OCI-LY1 (cell line): ENCODE measurements around the gene GALNT18.

Experiments
- H2AFZ ChIP-seq: fragments of 200-600 bp; sonication (generic), shearing (Covaris generic); 2 replicates; pipeline ENCODE4 v1.6.0; 2014; ENCODE audit warnings: antibody characterized with exemption, mild to moderate bottlenecking, low read length
- H3F3A ChIP-seq: fragments of 200-600 bp; sonication (generic), shearing (Covaris generic); 2 replicates; pipeline ENCODE4 v1.6.0; 2014; ENCODE audit warnings: mild to moderate bottlenecking, antibody characterized with exemption, low read length, moderate library complexity; ENCODE audit not compliant: insufficient read depth
- H3K27ac ChIP-seq: fragments of 200-600 bp; sonication (generic); 2 replicates; pipeline ENCODE4 v1.5.1; 2014; ENCODE audit warnings: low read length, mixed run types, mild to moderate bottlenecking, low read depth; ENCODE audit not compliant: poor library complexity, severe bottlenecking
- H3K27me3 ChIP-seq: fragments of 200-600 bp; sonication (generic); 2 replicates; pipeline ENCODE4 v1.6.0; 2014; ENCODE audit warnings: antibody characterized with exemption, mild to moderate bottlenecking, low read length, moderate library complexity; ENCODE audit not compliant: insufficient read depth
- H3K36me3 ChIP-seq: fragments of 200-600 bp; sonication (generic); 2 replicates; pipeline ENCODE4 v1.6.1; 2014; ENCODE audit warnings: mild to moderate bottlenecking, antibody characterized with exemption, low read length, moderate library complexity, mixed read lengths; ENCODE audit not compliant: insufficient read depth
- H3K4me1 ChIP-seq: fragments of 200-600 bp; sonication (generic); 2 replicates; pipeline ENCODE4 v1.5.1; 2014; ENCODE audit warnings: mild to moderate bottlenecking, low read length, moderate library complexity; ENCODE audit not compliant: insufficient read depth, severe bottlenecking
- H3K4me2 ChIP-seq: fragments of 200-600 bp; sonication (generic), shearing (Covaris generic); 2 replicates; pipeline ENCODE4 v1.6.1; 2014; ENCODE audit warnings: low read length
- H3K4me3 ChIP-seq: fragments of 200-600 bp; sonication (generic); 2 replicates; pipeline ENCODE4 v1.5.1; 2014; ENCODE audit warnings: low read length, low read depth, mild to moderate bottlenecking, mixed read lengths; ENCODE audit not compliant: poor library complexity, severe bottlenecking
- H3K79me2 ChIP-seq: fragments of 200-600 bp; shearing (Covaris generic); 2 replicates; pipeline ENCODE4 v1.6.1; 2016; ENCODE audit warnings: mixed run types, low read length, mixed read lengths; ENCODE audit not compliant: insufficient read depth
- H3K9ac ChIP-seq: fragments of 200-600 bp; sonication (generic), shearing (Covaris generic); 2 replicates; pipeline ENCODE4 v1.6.1; 2014; ENCODE audit warnings: mild to moderate bottlenecking, low read length, mixed read lengths
- H3K9me2 ChIP-seq: fragments of 200-600 bp; sonication (generic), shearing (Covaris generic); 2 replicates; pipeline ENCODE4 v1.6.1; 2014; ENCODE audit warnings: low read depth, mild to moderate bottlenecking, low read length, mixed read lengths
- H3K9me3 ChIP-seq: fragments of 200-600 bp; shearing (Covaris generic); 2 replicates; pipeline ENCODE4 v1.6.1; 2014; ENCODE audit warnings: low read length, mixed read lengths
- H4K20me1 ChIP-seq: fragments of 200-600 bp; sonication (generic), shearing (Covaris generic); 2 replicates; pipeline ENCODE4 v1.6.0; 2016; ENCODE audit warnings: mild to moderate bottlenecking, low read length; ENCODE audit not compliant: insufficient read depth
- EZH2 ChIP-seq: fragments of 200-600 bp; sonication (generic), shearing (Covaris generic); IDR thresholded peaks from 2 replicates; pipeline ENCODE4 v1.8.0; 2017; ENCODE audit warnings: borderline replicate concordance, mixed run types, mild to moderate bottlenecking, antibody characterized with exemption, low read length, moderate library complexity, mixed read lengths
- TF ChIP-seq, protein P1 (sequence below): fragments of 200-600 bp; sonication (generic), shearing (Covaris generic); IDR thresholded peaks from 2 replicates; pipeline ENCODE4 v1.5.1; 2017; ENCODE audit warnings: mild to moderate bottlenecking, antibody characterized with exemption, low read length, moderate library complexity, mixed read lengths

Gene GALNT18

DNA sequence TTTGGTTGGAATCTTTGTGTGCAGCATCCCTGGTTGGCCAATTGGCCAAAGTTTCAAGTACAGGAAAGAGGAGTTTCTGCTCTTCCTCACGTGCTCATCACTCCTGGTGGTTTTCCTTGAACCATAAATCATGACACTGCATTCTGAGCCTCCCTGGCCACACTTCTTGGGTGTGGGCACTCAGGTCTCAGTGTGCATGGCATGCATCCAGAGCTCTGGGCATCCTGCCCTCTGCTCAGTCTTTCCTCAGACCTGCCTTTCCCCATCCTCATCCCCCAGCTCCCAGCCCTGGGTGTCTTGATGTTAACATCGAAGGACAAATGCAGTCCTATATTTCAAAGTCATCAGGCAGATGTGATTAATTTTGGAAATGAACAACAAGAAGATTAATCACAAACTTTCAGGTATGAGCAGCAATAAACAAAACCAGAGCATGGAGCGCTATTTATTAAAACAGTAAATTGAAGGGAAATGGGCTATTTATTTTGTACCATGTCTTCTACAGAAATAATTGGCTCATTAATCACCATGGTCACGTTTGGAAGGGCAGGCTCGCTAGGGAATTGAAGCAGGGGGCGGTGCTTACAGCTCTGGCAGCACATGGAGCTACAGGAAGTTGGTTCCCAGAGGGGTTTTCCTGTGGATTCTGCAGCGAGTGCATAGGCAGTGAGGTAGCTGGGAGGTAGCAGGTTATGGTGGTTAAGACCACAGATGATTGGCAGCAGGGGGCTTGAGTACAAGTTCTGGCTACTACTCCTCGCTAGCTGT is 358.4 kb downstream of the GALNT18 start:
- H2AFZ ChIP-seq, result no peak overlapping the region
- no peaks in the 10 kb centered on the region for H4K20me1 ChIP-seq
- H3F3A ChIP-seq, result no peaks in the 10 kb centered on the region
- H3K27ac ChIP-seq, result no peak overlapping the region
- TF ChIP-seq, protein P1, sequence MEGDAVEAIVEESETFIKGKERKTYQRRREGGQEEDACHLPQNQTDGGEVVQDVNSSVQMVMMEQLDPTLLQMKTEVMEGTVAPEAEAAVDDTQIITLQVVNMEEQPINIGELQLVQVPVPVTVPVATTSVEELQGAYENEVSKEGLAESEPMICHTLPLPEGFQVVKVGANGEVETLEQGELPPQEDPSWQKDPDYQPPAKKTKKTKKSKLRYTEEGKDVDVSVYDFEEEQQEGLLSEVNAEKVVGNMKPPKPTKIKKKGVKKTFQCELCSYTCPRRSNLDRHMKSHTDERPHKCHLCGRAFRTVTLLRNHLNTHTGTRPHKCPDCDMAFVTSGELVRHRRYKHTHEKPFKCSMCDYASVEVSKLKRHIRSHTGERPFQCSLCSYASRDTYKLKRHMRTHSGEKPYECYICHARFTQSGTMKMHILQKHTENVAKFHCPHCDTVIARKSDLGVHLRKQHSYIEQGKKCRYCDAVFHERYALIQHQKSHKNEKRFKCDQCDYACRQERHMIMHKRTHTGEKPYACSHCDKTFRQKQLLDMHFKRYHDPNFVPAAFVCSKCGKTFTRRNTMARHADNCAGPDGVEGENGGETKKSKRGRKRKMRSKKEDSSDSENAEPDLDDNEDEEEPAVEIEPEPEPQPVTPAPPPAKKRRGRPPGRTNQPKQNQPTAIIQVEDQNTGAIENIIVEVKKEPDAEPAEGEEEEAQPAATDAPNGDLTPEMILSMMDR, result no peak
- TF ChIP-seq EZH2, result no peak
- no peak overlapping the region for H3K4me3 ChIP-seq
- H3K9me3 ChIP-seq, result no peaks in the 10 kb centered on the region
- H3K4me1 ChIP-seq, result peaks cover 19% of the 10 kb centered on the region
- H3K4me2 ChIP-seq, result no peak overlapping the region
- no peaks in the 10 kb centered on the region for H3K36me3 ChIP-seq
- H3K27me3 ChIP-seq, result no peaks in the 10 kb centered on the region
- H3K9ac ChIP-seq, result no peak overlapping the region
- H3K79me2 ChIP-seq, result no peaks in the 10 kb centered on the region
- no peaks in the 10 kb centered on the region for H3K9me2 ChIP-seq

DNA sequence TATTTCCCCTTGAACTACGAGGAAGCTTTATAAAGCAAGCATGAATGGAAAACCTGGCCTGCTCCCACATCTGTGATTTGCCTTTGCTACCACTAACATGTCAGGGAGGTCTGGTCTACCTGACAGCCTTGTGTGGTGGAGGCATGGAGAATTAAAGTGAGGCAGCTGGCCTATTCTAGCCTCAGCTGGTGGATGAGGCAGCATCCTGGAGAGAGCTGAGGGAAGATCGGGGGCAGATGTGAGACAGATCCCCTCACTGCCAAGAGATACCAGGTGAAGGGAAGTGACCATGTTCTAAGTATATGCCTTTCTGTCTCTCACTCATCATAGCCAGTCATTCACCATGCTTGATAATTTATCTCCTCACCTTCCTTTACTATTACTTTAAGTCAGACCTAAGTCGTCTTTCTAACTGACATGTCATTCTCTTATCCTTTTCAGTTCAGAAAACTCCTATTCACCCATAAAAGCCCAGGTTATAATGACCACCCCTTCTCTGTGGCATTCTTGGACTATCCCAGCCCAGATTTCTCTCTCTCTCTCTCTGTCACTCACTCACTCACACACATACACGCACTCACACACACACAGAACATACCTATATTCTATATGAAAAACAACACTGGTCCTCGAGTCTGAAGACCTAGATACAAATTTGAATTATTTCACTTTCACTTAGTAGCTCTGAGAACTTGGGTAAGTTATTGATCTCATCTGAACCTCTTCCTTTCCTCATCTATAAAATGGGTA is 359.5 kb downstream of the GALNT18 start:
- Histone ChIP-seq H4K20me1 (no peaks in the 10 kb centered on the region), H3K27me3 (no peaks in the 10 kb centered on the region; the same call in 1 of the 2 replicates), H3K27ac (peak overlapping the region; percentile 7), H3K4me3 (no peak overlapping the region), H3K9me3 (no peaks in the 10 kb centered on the region), H3K79me2 (no peaks in the 10 kb centered on the region), H3K36me3 (no peaks in the 10 kb centered on the region), H3K9me2 (no peaks in the 10 kb centered on the region), H3K9ac (no peak overlapping the region; the same call in 1 of the 2 replicates), H3F3A (no peaks in the 10 kb centered on the region), H3K4me1 (peaks cover 19% of the 10 kb centered on the region), H2AFZ (no peak overlapping the region), H3K4me2 (peak overlapping the region; percentile 47; the same call in 1 of the 2 replicates)
- TF ChIP-seq, protein P1, result no peak

GRCh38 chr11:11261629-11262028 is 360.2 kb downstream of the GALNT18 start:
- no peak overlapping the region for H2AFZ ChIP-seq
- H3K27ac ChIP-seq, result peak overlapping the region; percentile 7
- H3K9ac ChIP-seq, result no peak overlapping the region
- H3K4me1 ChIP-seq, result peaks cover 19% of the 10 kb centered on the region
- peak overlapping the region; percentile 38 for H3K4me3 ChIP-seq
- H3K36me3 ChIP-seq, result no peaks in the 10 kb centered on the region
- no peaks in the 10 kb centered on the region for H3F3A ChIP-seq
- TF ChIP-seq, protein P1, result no peak
- no peak for TF ChIP-seq EZH2
- no peaks in the 10 kb centered on the region; the same call in 1 of the 2 replicates for H3K27me3 ChIP-seq
- H3K79me2 ChIP-seq, result no peaks in the 10 kb centered on the region
- no peaks in the 10 kb centered on the region for H3K9me3 ChIP-seq
- H3K4me2 ChIP-seq, result peak overlapping the region; percentile 47; the same call in 1 of the 2 replicates
- no peaks in the 10 kb centered on the region for H3K9me2 ChIP-seq
- no peaks in the 10 kb centered on the region for H4K20me1 ChIP-seq
